ENCODE data around the gene MRPL46.

DNA sequence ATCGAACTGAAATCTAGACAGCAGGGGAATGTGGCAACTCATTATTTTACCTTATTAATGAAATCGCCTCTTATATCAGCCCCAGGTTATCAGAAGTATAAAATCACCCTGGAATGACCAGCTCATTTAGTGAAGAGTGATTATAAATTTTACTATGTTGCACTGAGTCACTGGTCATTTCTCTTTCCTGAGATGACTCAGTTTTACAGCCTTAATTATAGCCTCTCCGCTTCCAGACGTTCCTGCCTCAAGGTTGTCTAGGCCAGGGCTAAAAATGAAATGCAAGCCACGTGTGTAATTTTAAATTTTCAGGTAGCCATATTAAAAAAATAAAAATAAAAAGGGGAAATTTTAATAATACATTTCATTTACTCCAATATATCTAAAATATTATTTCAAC lies 46.0 kb upstream of the MRPL46 start:
- TF ChIP-seq ZNF274 (IDR thresholded peaks at IDR 0.05; ENCODE audit: low read depth, low read length) (no peak), YY1 (IDR thresholded peaks at IDR 0.05; ENCODE audit: insufficient read depth, insufficient read length) (no peak), SUZ12 (IDR thresholded peaks at IDR 0.05; ENCODE audit: extremely low read depth, insufficient read depth, insufficient read length) (no peak)

Measured in NT2/D1 (cell line).